Activated CD8-positive, alpha-beta T cell treated with anti-CD3 and anti-CD28 coated beads for 36 hours (primary cell): ENCODE measurements around the gene COBL. TPM values are rescaled to one million over a fixed set of nuclear protein-coding genes. Genes with fewer than 3 reads are reported as not detected.

ENCODE experiments used
- ATAC-seq: fragments of 200-7000 bp; cut with Tn5 transposase; one replicate; pipeline ENCODE4 v1.10.0; 2021; ENCODE audit warnings: mild to moderate bottlenecking, moderate library complexity
- CTCF ChIA-PET: fragments of 350-600 bp; sonication (Branson Sonifier 250); formaldehyde crosslinking; loops from one replicate; lab custom pipeline; 2021; ENCODE audit warnings: antibody characterized with exemption; lab: Charles Lee
- POLR2A ChIA-PET: fragments of 350-600 bp; sonication (Branson Sonifier 250); formaldehyde crosslinking; loops from one replicate; lab custom pipeline; 2021; ENCODE audit warnings: antibody characterized with exemption; lab: Charles Lee
- DNase-seq: peaks from one replicate; pipeline ENCODE4 v3.0.0-alpha.2; 2020
- H3K27ac Mint-ChIP-seq: one replicate; pipeline ENCODE4 v1.8.0; 2021; ENCODE audit warnings: mild to moderate bottlenecking, mixed read lengths
- H3K27me3 Mint-ChIP-seq: one replicate; pipeline ENCODE4 v1.8.0; 2021; ENCODE audit warnings: mixed read lengths
- H3K36me3 Mint-ChIP-seq: one replicate; pipeline ENCODE4 v1.8.0; 2021; ENCODE audit warnings: low read depth, mixed read lengths
- H3K4me1 Mint-ChIP-seq: one replicate; pipeline ENCODE4 v1.8.0; 2021; ENCODE audit warnings: low read depth, mixed read lengths
- H3K4me3 Mint-ChIP-seq: one replicate; pipeline ENCODE4 v1.8.0; 2021; ENCODE audit warnings: mild to moderate bottlenecking, moderate library complexity, mixed read lengths
- H3K9me3 Mint-ChIP-seq: one replicate; pipeline ENCODE4 v1.8.0; 2021; ENCODE audit warnings: mixed read lengths
- intact Hi-C: fragments of 100-400 bp; cut with micrococcal nuclease; formaldehyde crosslinking; loops from one replicate; pipeline ENCODE4 v1.10.0; 2022
- total RNA-seq, 2 experiments: library from RNA; stranded (reverse); gene quantifications; one replicate each; pipeline ENCODE4 v1.2.3, GENCODE V29; 2021
- TF ChIP-seq, protein P1 (sequence below): fragments of 200-600 bp; IDR thresholded peaks from one replicate; pipeline ENCODE4 v1.8.0; 2022; ENCODE audit warnings: antibody characterized with exemption, mild to moderate bottlenecking

COBL gene
- total RNA-seq, 2 experiments from 2014 or later, result not detected

DNA sequence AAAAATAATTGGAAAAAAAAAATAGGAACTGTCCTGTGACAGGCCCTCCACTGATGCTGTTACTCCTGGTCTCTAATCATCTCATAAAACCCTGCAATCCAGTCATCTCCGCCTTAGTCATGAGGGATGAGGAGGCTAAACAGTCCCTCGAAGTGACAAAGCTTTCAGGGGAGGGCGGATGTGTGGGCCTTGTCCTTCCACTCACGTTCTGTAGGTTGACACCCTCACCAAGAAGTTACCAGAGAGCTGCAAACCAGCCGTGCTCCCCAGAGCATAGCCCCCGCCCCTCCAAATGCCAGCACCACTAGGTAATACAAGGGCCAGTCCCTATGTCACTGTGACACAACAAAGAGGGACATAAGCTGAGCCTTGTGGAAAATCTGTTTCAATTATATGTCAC is 11.9 kb downstream of the COBL start:
- Mint-ChIP-seq H3K9me3 (no peaks in the 10 kb centered on the region), H3K27ac (no peak overlapping the region), H3K4me3 (no peak overlapping the region), H3K4me1 (no peaks in the 10 kb centered on the region), H3K36me3 (no peaks in the 10 kb centered on the region), H3K27me3 (no peaks in the 10 kb centered on the region)
- DNase-seq, result no peak
- TF ChIP-seq, protein P1, sequence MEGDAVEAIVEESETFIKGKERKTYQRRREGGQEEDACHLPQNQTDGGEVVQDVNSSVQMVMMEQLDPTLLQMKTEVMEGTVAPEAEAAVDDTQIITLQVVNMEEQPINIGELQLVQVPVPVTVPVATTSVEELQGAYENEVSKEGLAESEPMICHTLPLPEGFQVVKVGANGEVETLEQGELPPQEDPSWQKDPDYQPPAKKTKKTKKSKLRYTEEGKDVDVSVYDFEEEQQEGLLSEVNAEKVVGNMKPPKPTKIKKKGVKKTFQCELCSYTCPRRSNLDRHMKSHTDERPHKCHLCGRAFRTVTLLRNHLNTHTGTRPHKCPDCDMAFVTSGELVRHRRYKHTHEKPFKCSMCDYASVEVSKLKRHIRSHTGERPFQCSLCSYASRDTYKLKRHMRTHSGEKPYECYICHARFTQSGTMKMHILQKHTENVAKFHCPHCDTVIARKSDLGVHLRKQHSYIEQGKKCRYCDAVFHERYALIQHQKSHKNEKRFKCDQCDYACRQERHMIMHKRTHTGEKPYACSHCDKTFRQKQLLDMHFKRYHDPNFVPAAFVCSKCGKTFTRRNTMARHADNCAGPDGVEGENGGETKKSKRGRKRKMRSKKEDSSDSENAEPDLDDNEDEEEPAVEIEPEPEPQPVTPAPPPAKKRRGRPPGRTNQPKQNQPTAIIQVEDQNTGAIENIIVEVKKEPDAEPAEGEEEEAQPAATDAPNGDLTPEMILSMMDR, result no peak
- POLR2A ChIA-PET, result no interaction called here
- intact Hi-C loops, result no loop called here
- CTCF ChIA-PET, result no interaction called here
- ATAC-seq, result no peak

DNA sequence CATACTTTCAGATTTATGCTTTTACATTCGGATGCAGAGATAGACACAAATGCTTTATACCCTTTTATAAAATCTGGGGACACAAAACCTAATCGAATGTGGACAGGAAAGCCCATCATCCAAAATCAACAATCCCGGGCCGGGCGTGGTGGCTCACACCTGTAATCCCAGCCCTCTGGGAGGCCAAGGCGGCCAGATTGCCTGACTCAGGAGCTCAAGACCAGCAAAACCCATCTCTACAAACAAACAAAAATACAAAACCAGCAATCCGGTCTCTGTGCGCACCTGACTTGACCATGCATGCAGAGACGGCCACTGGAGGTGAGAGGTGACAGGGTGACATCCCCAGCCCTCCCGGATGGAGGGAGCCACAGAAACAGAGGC is 13.5 kb downstream of the COBL start:
- Mint-ChIP-seq H3K4me1 (no peaks in the 10 kb centered on the region), H3K9me3 (no peaks in the 10 kb centered on the region), H3K4me3 (no peak overlapping the region), H3K36me3 (no peaks in the 10 kb centered on the region), H3K27me3 (no peaks in the 10 kb centered on the region), H3K27ac (no peak overlapping the region)
- intact Hi-C loops, result no loop called here
- CTCF ChIA-PET, result no interaction called here
- TF ChIP-seq, protein P1, result no peak
- ATAC-seq, result no peak
- DNase-seq, result no peak
- POLR2A ChIA-PET, result no interaction called here

- no peak for DNase-seq
- H3K9me3 Mint-ChIP-seq, result no peaks in the 10 kb centered on the region
- CTCF ChIA-PET, result no interaction called here
Measured at GRCh38 chr7:51301806-51302205, 14.8 kb downstream of the COBL start.

GRCh38 chr7:51300762-51301674 is 15.6 kb downstream of the COBL start:
- H3K36me3 Mint-ChIP-seq, result no peaks in the 10 kb centered on the region
- no peaks in the 10 kb centered on the region for H3K9me3 Mint-ChIP-seq

More at GRCh38 chr7:51301806-51302205, 14.8 kb downstream of the COBL start:
- H3K27ac Mint-ChIP-seq, result no peak overlapping the region
- TF ChIP-seq, protein P1, result no peak
- no peaks in the 10 kb centered on the region for H3K27me3 Mint-ChIP-seq
- POLR2A ChIA-PET, result no interaction called here
- intact Hi-C loops, result no loop called here
- no peaks in the 10 kb centered on the region for H3K36me3 Mint-ChIP-seq
- no peak overlapping the region for H3K4me3 Mint-ChIP-seq
- no peaks in the 10 kb centered on the region for H3K4me1 Mint-ChIP-seq
- ATAC-seq, result no peak

More at GRCh38 chr7:51300762-51301674, 15.6 kb downstream of the COBL start:
- Mint-ChIP-seq H3K27ac (no peak overlapping the region), H3K4me1 (no peaks in the 10 kb centered on the region), H3K4me3 (no peak overlapping the region), H3K27me3 (no peaks in the 10 kb centered on the region)
- intact Hi-C loops, result no loop called here
- TF ChIP-seq, protein P1, result no peak
- ATAC-seq, result no peak
- POLR2A ChIA-PET, result no interaction called here
- CTCF ChIA-PET, result no interaction called here
- no peak for DNase-seq
